K562 (cell line): ENCODE data around the gene TDG. TPM values are rescaled to one million over a fixed set of nuclear protein-coding genes. Genes with fewer than 3 reads are reported as not detected.

Experiments
- BHLHE40 ChIP-seq: IDR thresholded peaks from 2 replicates; pipeline ENCODE4 v1.6.1; 2011; ENCODE audit warnings: low read length, improper control_type of control experiment
- CHCHD3 ChIP-seq: fragments of 250-450 bp; sonication (Bioruptor Pico); IDR thresholded peaks from 2 replicates; pipeline ENCODE4 v2.1.2; 2022; ENCODE audit warnings: mild to moderate bottlenecking
- CXXC5 ChIP-seq: fragments of 250-450 bp; sonication (Bioruptor Pico); IDR thresholded peaks from 2 replicates; pipeline ENCODE4 v1.8.0; 2022; ENCODE audit warnings: inconsistent platforms, mild to moderate bottlenecking, moderate library complexity
- FOXK1 ChIP-seq: sonication (generic); formaldehyde crosslinking; IDR thresholded peaks from 2 replicates; pipeline ENCODE4 v1.8.0; 2022; ENCODE audit warnings: missing genetic modification reagents, mild to moderate bottlenecking, borderline replicate concordance
- HOXB6 ChIP-seq: fragments of 250-450 bp; sonication (Bioruptor Pico); IDR thresholded peaks from 2 replicates; pipeline ENCODE4 v1.5.1; 2022; ENCODE audit warnings: mild to moderate bottlenecking, borderline replicate concordance
- KDM1A ChIP-seq, 2 experiments: fragments of 450-650 bp; IDR thresholded peaks; 2 replicates each; pipeline ENCODE4 v1.6.1; 2016; ENCODE audit warnings: mild to moderate bottlenecking in 2 of 2
- NCOA1 ChIP-seq: fragments of 450-650 bp; IDR thresholded peaks from 2 replicates; pipeline ENCODE4 v1.6.1; 2016; ENCODE audit warnings: low read depth
- PCBP1 ChIP-seq: fragments of 200-400 bp; formaldehyde crosslinking; IDR thresholded peaks from 2 replicates; pipeline ENCODE4 v1.6.1; 2018; ENCODE audit warnings: mild to moderate bottlenecking, low read depth, low read length; ENCODE audit not compliant: poor library complexity, severe bottlenecking
- RFX1 ChIP-seq: fragments of 450-650 bp; IDR thresholded peaks from 2 replicates; pipeline ENCODE4 v1.6.1; 2016; ENCODE audit warnings: mild to moderate bottlenecking, moderate library complexity
- RFX5 ChIP-seq: IDR thresholded peaks from 2 replicates; pipeline ENCODE4 v1.6.1; 2011; ENCODE audit warnings: low read depth, mild to moderate bottlenecking, improper control_type of control experiment, low read length
- SNIP1 ChIP-seq: fragments of 450-650 bp; IDR thresholded peaks from 2 replicates; pipeline ENCODE4 v1.7.1; 2017; ENCODE audit warnings: low read depth, mild to moderate bottlenecking
- SNRNP70 ChIP-seq: fragments of 200-400 bp; formaldehyde crosslinking; optimal IDR thresholded peaks from 2 replicates; pipeline ENCODE3; 2017; ENCODE audit warnings: low read depth, low read length
- TEAD1 ChIP-seq, 2 experiments: fragments of 450-650 bp in 1 of 2; sonication (generic) in 1 of 2; formaldehyde crosslinking; IDR thresholded peaks; 2 replicates each; pipeline versions ENCODE4 v1.4.0 to v1.8.0; 2020 to 2022; ENCODE audit warnings: mild to moderate bottlenecking in 2 of 2, missing genetic modification reagents in 1 of 2
- U2AF2 ChIP-seq: fragments of 200-400 bp; formaldehyde crosslinking; optimal IDR thresholded peaks from 2 replicates; pipeline ENCODE3; 2017; ENCODE audit warnings: low read depth, mild to moderate bottlenecking, low read length
- XRCC4 ChIP-seq: IDR thresholded peaks from one replicate; pipeline ENCODE4 v1.6.1; 2011; ENCODE audit not compliant: insufficient read depth, insufficient read length; ENCODE audit errors: extremely low read depth
- ZHX1 ChIP-seq: fragments of 150-350 bp; conservative IDR thresholded peaks from 2 replicates; pipeline ENCODE4 v1.6.1; 2014; ENCODE audit warnings: low read length
- ZNF695 ChIP-seq: fragments of 450-650 bp; formaldehyde crosslinking; IDR thresholded peaks from 2 replicates; pipeline ENCODE4 v1.4.0; 2020; ENCODE audit warnings: mild to moderate bottlenecking, moderate library complexity
- polyA plus RNA-seq, 8 experiments: library from polyadenylated mRNA; depleted of rRNA in 4 of 8; stranded (reverse) in 5 of 8; unstranded in 3 of 8; fragments of >200 nt; fragmentation: Nextera tagmentation in 2 of 8; fragmentation: Illumina TruSeq in 1 of 8; extraction: Ambion mirVana in 2 of 8; extraction: Trizol in 1 of 8; gene quantifications; 2 replicates each; pipeline versions ENCODE4 v1.2.1 to v1.2.3, GENCODE V29; 2011 to 2014; ENCODE audit warnings: inconsistent platforms in 1 of 8, missing spikeins in 1 of 8
- total RNA-seq, 7 experiments: library from RNA; depleted of rRNA in 6 of 7; stranded (reverse); fragments of >200 nt in 6 of 7; fragmentation: Illumina TruSeq in 2 of 7; extraction: Trizol in 2 of 7; gene quantifications; 2 replicates each; pipeline versions ENCODE4 v1.2.1 to v1.2.3, GENCODE V29; 2011 to 2021; ENCODE audit warnings: low replicate concordance in 1 of 7
- TF ChIP-seq, protein P1 (sequence below): fragments of 250-450 bp; sonication (Bioruptor Pico); IDR thresholded peaks from 2 replicates; pipeline ENCODE4 v1.8.0; 2022; ENCODE audit warnings: moderate library complexity, mild to moderate bottlenecking, inconsistent platforms
- TF ChIP-seq, protein P2 (sequence below), 2 experiments: IDR thresholded peaks; 2 replicates each; pipeline ENCODE4 v1.6.1; 2012; ENCODE audit warnings: improper control_type of control experiment in 2 of 2, low read depth in 2 of 2, low read length in 2 of 2, borderline replicate concordance in 1 of 2

Gene TDG
- total and polyA plus RNA-seq, 9 of the 15 experiments (the other 6 are each of a cell fraction or from before 2014, with no cell fraction given): 37.6 to 77.2 (median 64.0) TPM

- TF ChIP-seq, protein P1, sequence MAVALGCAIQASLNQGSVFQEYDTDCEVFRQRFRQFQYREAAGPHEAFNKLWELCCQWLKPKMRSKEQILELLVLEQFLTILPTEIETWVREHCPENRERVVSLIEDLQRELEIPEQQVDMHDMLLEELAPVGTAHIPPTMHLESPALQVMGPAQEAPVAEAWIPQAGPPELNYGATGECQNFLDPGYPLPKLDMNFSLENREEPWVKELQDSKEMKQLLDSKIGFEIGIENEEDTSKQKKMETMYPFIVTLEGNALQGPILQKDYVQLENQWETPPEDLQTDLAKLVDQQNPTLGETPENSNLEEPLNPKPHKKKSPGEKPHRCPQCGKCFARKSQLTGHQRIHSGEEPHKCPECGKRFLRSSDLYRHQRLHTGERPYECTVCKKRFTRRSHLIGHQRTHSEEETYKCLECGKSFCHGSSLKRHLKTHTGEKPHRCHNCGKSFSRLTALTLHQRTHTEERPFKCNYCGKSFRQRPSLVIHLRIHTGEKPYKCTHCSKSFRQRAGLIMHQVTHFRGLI: no peak
- TF ChIP-seq SNRNP70: no peak
- TF ChIP-seq HOXB6 (CRISPR knock-in tag): no peak
- TF ChIP-seq NCOA1: no peak
- TF ChIP-seq RFX1: no peak
- no peak for TF ChIP-seq SNIP1
- TF ChIP-seq XRCC4: no peak
- TF ChIP-seq FOXK1: no peak
- TF ChIP-seq RFX5: no peak
- no peak for TF ChIP-seq CXXC5
- TF ChIP-seq BHLHE40: no peak
- TF ChIP-seq CHCHD3 (CRISPR knock-in tag): no peak
- TF ChIP-seq, protein P2, sequence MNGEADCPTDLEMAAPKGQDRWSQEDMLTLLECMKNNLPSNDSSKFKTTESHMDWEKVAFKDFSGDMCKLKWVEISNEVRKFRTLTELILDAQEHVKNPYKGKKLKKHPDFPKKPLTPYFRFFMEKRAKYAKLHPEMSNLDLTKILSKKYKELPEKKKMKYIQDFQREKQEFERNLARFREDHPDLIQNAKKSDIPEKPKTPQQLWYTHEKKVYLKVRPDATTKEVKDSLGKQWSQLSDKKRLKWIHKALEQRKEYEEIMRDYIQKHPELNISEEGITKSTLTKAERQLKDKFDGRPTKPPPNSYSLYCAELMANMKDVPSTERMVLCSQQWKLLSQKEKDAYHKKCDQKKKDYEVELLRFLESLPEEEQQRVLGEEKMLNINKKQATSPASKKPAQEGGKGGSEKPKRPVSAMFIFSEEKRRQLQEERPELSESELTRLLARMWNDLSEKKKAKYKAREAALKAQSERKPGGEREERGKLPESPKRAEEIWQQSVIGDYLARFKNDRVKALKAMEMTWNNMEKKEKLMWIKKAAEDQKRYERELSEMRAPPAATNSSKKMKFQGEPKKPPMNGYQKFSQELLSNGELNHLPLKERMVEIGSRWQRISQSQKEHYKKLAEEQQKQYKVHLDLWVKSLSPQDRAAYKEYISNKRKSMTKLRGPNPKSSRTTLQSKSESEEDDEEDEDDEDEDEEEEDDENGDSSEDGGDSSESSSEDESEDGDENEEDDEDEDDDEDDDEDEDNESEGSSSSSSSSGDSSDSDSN (IDR thresholded peaks at IDR 0.05; ENCODE audit: borderline replicate concordance in 1 of 2, low read depth in 2 of 2, low read length in 2 of 2): no peak
- peak in 1 of 2 experiments; percentile 26; a peak in 2 of 4 replicates for TF ChIP-seq KDM1A (IDR thresholded peaks at IDR 0.05)
- TF ChIP-seq ZHX1: no peak
- no peak for TF ChIP-seq U2AF2
- TF ChIP-seq ZNF695 (CRISPR knock-in tag): no peak
- no peak for TF ChIP-seq TEAD1 (CRISPR knock-in tag; IDR thresholded peaks at IDR 0.05)
- TF ChIP-seq PCBP1: no peak
Measured at GRCh38 chr12:103924761-103925641, 40.7 kb upstream of the TDG start (continued).
